ENCODE measurements around the gene NPPC.

NPPC gene

GRCh38 chr2:231918501-231919330 is 7.5 kb downstream of the NPPC start:
- TF ChIP-seq YY1 (IDR thresholded peaks at IDR 0.05; ENCODE audit: low read depth): no peak
- no peak for TF ChIP-seq ZBTB7A (IDR thresholded peaks at IDR 0.05; ENCODE audit: low read depth)
- TF ChIP-seq, protein P1, sequence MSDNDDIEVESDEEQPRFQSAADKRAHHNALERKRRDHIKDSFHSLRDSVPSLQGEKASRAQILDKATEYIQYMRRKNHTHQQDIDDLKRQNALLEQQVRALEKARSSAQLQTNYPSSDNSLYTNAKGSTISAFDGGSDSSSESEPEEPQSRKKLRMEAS (IDR thresholded peaks at IDR 0.05): no peak
- no peak for TF ChIP-seq CEBPB (IDR thresholded peaks at IDR 0.05)
- TF ChIP-seq FOXM1 (IDR thresholded peaks at IDR 0.05; ENCODE audit: borderline replicate concordance, low read depth): no peak
- TF ChIP-seq CREB1 (IDR thresholded peaks at IDR 0.05; ENCODE audit: low read depth): no peak
- TF ChIP-seq EP300 (IDR thresholded peaks at IDR 0.05; ENCODE audit: borderline replicate concordance): no peak
- no peak for TF ChIP-seq USF1 (IDR thresholded peaks at IDR 0.05)
- no peak for TF ChIP-seq REST (IDR thresholded peaks at IDR 0.05; ENCODE audit: low read depth)

DNA sequence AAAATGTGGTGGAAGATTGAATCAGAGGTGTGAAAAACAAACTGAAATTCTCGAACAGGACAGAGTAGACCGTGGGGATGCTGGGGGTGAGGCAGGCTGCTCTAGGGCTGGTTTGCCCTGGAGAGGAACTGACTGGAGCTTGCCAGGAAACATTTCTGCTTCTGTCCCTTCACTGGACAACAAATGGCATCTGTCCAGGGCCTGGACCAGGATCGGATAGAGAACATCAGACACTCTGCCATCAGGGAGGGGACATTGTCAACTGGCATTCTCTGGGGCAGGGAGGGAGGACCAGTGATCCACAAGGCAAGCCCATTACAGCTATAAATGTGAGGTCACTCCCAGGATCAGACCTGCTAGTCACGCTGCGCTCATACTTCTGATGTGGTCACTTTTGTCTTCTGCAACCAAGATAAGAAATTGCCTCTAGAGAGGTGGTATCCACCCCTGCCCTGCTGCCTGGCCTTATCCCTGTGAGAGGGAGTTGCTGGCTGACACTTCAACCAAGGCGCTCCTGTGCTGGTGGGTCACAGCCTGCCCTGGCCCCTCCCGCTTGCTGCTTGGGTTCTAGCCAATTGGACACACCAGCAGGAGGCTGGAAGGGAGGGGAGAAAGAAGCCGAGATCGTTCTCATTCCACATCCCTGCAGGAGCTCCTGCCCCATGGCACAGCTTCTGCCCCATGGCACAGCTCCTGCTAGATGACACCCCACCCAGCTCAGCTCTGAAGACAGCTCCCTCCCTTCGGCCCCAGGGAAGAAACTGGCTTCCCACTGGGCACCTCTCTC is 8.7 kb downstream of the NPPC start:
- TF ChIP-seq NFIC (IDR thresholded peaks at IDR 0.05) (0 out of 2 replicates have a peak, but pooled peaks have one; percentile 17), ZBTB7A (IDR thresholded peaks at IDR 0.05; ENCODE audit: low read depth) (no peak)

- TF ChIP-seq YY1 (IDR thresholded peaks at IDR 0.05; ENCODE audit: low read depth) (no peak), CREB1 (IDR thresholded peaks at IDR 0.05; ENCODE audit: low read depth) (no peak), NFIC (IDR thresholded peaks at IDR 0.05) (no peak), EP300 (IDR thresholded peaks at IDR 0.05; ENCODE audit: borderline replicate concordance) (no peak)
Observed at GRCh38 chr2:231914077-231914690, 12.0 kb downstream of the NPPC start.

- no peak for TF ChIP-seq REST (IDR thresholded peaks at IDR 0.05; ENCODE audit: low read depth)
- no peak for TF ChIP-seq TEAD4 (IDR thresholded peaks at IDR 0.05)
- no peak for TF ChIP-seq CEBPB (IDR thresholded peaks at IDR 0.05)
- TF ChIP-seq TAF1 (IDR thresholded peaks at IDR 0.05; ENCODE audit: low read depth): no peak
- no peak for TF ChIP-seq RAD21 (IDR thresholded peaks at IDR 0.05; ENCODE audit: low read depth)
- TF ChIP-seq, protein P1 (IDR thresholded peaks at IDR 0.05): no peak
- no peak for TF ChIP-seq EGR1 (IDR thresholded peaks at IDR 0.05)
- TF ChIP-seq ZBTB7A (IDR thresholded peaks at IDR 0.05; ENCODE audit: low read depth): no peak
- TF ChIP-seq TCF12 (IDR thresholded peaks at IDR 0.05; ENCODE audit: low read depth): no peak
- TF ChIP-seq CREB1 (IDR thresholded peaks at IDR 0.05; ENCODE audit: low read depth): no peak
- no peak for TF ChIP-seq FOXM1 (IDR thresholded peaks at IDR 0.05; ENCODE audit: borderline replicate concordance, low read depth)
- TF ChIP-seq YY1 (IDR thresholded peaks at IDR 0.05; ENCODE audit: low read depth): no peak
- no peak for TF ChIP-seq EP300 (IDR thresholded peaks at IDR 0.05; ENCODE audit: borderline replicate concordance)
- no peak for TF ChIP-seq USF1 (IDR thresholded peaks at IDR 0.05)
- TF ChIP-seq NFIC (IDR thresholded peaks at IDR 0.05): no peak
Observed at GRCh38 chr2:231911381-231911780, 14.8 kb downstream of the NPPC start.

DNA sequence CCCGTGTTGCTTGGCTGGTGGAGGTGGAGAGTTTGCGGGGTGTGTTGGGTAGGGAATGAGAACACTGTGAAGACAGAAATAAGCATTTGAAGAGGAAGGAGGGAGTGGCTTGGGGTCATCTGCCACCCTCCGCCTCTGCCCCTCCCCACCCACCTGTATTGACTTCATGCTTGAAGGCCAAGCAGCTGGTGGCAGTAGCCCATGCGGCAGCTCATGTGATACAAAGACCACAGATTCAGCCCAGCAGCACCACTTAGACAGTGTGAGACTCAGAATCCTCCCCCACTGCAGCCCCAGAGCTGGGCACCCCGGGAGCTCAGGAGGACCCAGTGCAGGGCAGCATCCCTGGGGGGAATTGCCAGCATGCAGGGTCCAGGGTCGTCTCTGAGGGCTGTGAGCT is 15.4 kb downstream of the NPPC start:
- TF ChIP-seq CREB1 (IDR thresholded peaks at IDR 0.05; ENCODE audit: low read depth) (no peak), EP300 (IDR thresholded peaks at IDR 0.05; ENCODE audit: borderline replicate concordance) (no peak), EGR1 (IDR thresholded peaks at IDR 0.05) (no peak), TEAD4 (IDR thresholded peaks at IDR 0.05) (no peak)

DNA sequence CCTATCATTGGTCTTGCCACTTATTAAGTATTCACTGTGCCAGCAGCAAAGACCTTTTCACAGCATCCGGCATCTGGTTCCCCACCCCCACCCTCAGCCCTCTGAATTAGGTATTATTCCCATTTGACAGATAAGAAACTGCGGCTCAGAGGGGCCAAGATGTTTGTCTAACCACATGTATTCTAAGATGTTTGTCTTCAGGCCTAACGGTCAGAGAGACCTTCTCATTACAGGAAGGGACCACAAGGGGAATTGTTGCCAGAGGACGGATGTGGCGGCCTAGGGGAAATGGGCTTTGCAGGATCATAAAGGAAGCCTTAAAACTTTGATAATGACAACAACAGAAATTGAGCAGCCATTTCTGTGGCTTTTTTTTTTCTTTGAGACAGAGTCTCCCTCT is 16.6 kb downstream of the NPPC start:
- TF ChIP-seq YY1 (IDR thresholded peaks at IDR 0.05; ENCODE audit: low read depth) (no peak), CEBPB (IDR thresholded peaks at IDR 0.05) (no peak), EP300 (IDR thresholded peaks at IDR 0.05; ENCODE audit: borderline replicate concordance) (no peak), FOXM1 (IDR thresholded peaks at IDR 0.05; ENCODE audit: borderline replicate concordance, low read depth) (no peak), TEAD4 (IDR thresholded peaks at IDR 0.05) (no peak), CREB1 (IDR thresholded peaks at IDR 0.05; ENCODE audit: low read depth) (no peak), RAD21 (IDR thresholded peaks at IDR 0.05; ENCODE audit: low read depth) (no peak), NFIC (IDR thresholded peaks at IDR 0.05) (no peak), TCF12 (IDR thresholded peaks at IDR 0.05; ENCODE audit: low read depth) (no peak), REST (IDR thresholded peaks at IDR 0.05; ENCODE audit: low read depth) (no peak), USF1 (IDR thresholded peaks at IDR 0.05) (no peak)
- TF ChIP-seq, protein P1 (IDR thresholded peaks at IDR 0.05): no peak
